Trophoblast cell (in vitro differentiated cells and primary cell): ENCODE measurements around the gene ERAP2.

Experiments
- DNase-seq, 2 donors: peaks; one replicate each; pipeline ENCODE4 v3.0.0-alpha.2; 2016
- H2AFZ ChIP-seq: 2 replicates; pipeline ENCODE4 v1.6.1; 2013; ENCODE audit warnings: low read length, moderate library complexity, mild to moderate bottlenecking; ENCODE audit not compliant: insufficient read depth, poor library complexity
- H2AK5ac ChIP-seq: 2 replicates; pipeline ENCODE4 v1.6.1; 2013; ENCODE audit warnings: mild to moderate bottlenecking, low read length
- H2BK120ac ChIP-seq: 2 replicates; pipeline ENCODE4 v1.6.1; 2013; ENCODE audit warnings: low read length, mild to moderate bottlenecking, moderate library complexity; ENCODE audit not compliant: insufficient read depth, poor library complexity
- H2BK12ac ChIP-seq: 2 replicates; pipeline ENCODE4 v1.6.1; 2013; ENCODE audit warnings: mild to moderate bottlenecking, low read length, moderate library complexity
- H2BK5ac ChIP-seq: 2 replicates; pipeline ENCODE4 v1.6.1; 2013; ENCODE audit warnings: low read length, low read depth, moderate library complexity, mild to moderate bottlenecking; ENCODE audit not compliant: poor library complexity
- H3K14ac ChIP-seq: 2 replicates; pipeline ENCODE4 v1.6.1; 2013; ENCODE audit warnings: mild to moderate bottlenecking, low read length
- H3K18ac ChIP-seq: 2 replicates; pipeline ENCODE4 v1.6.1; 2013; ENCODE audit warnings: mild to moderate bottlenecking, low read length
- H3K23ac ChIP-seq: 2 replicates; pipeline ENCODE4 v1.6.1; 2013; ENCODE audit warnings: low read length
- H3K27ac ChIP-seq: 2 replicates; pipeline ENCODE4 v1.5.1; 2013; ENCODE audit warnings: low read depth, mild to moderate bottlenecking, inconsistent platforms, low read length, moderate library complexity
- H3K27me3 ChIP-seq: 2 replicates; pipeline ENCODE4 v1.6.1; 2013; ENCODE audit warnings: inconsistent platforms, mild to moderate bottlenecking, low read length, moderate library complexity; ENCODE audit not compliant: insufficient read depth
- H3K36me3 ChIP-seq, 2 experiments: 1 replicate in 1 of 2; 2 replicates in 1 of 2; pipeline ENCODE4 v1.6.1; 2013; ENCODE audit warnings: low read length in 2 of 2, mild to moderate bottlenecking in 2 of 2, moderate library complexity in 1 of 2; ENCODE audit not compliant: insufficient read depth in 2 of 2, control insufficient read depth in 1 of 2
- H3K4ac ChIP-seq: 2 replicates; pipeline ENCODE4 v1.6.1; 2013; ENCODE audit warnings: low read depth, mild to moderate bottlenecking, low read length, moderate library complexity
- H3K4me1 ChIP-seq, 2 experiments: 1 replicate in 1 of 2; 2 replicates in 1 of 2; pipeline ENCODE4 v1.6.1; 2013; ENCODE audit warnings: low read length in 2 of 2, mild to moderate bottlenecking in 2 of 2, moderate library complexity in 1 of 2; ENCODE audit not compliant: insufficient read depth in 2 of 2, control insufficient read depth in 1 of 2
- H3K4me2 ChIP-seq: 2 replicates; pipeline ENCODE4 v1.6.1; 2013; ENCODE audit warnings: inconsistent platforms, mild to moderate bottlenecking, low read length, moderate library complexity
- H3K4me3 ChIP-seq: 2 replicates; pipeline ENCODE4 v1.5.1; 2013; ENCODE audit warnings: mild to moderate bottlenecking, low read depth, low read length, inconsistent platforms
- H3K79me1 ChIP-seq: one replicate; pipeline ENCODE4 v1.6.1; 2013; ENCODE audit warnings: low read length
- H3K79me2 ChIP-seq: 2 replicates; pipeline ENCODE4 v1.6.1; 2013; ENCODE audit warnings: low read length, mild to moderate bottlenecking; ENCODE audit not compliant: control insufficient read depth, insufficient read depth, poor library complexity
- H3K9ac ChIP-seq: 2 replicates; pipeline ENCODE4 v1.6.1; 2013; ENCODE audit warnings: mild to moderate bottlenecking, low read length
- H3K9me3 ChIP-seq: 2 replicates; pipeline ENCODE4 v1.6.1; 2013; ENCODE audit warnings: low read depth, mild to moderate bottlenecking, control low read depth, inconsistent platforms, low read length; ENCODE audit not compliant: insufficient read depth
- H4K12ac ChIP-seq: 2 replicates; pipeline ENCODE4 v1.6.1; 2013; ENCODE audit warnings: low read depth, mild to moderate bottlenecking, low read length, moderate library complexity
- H4K8ac ChIP-seq: 2 replicates; pipeline ENCODE4 v1.6.1; 2013; ENCODE audit warnings: low read depth, mild to moderate bottlenecking, low read length, moderate library complexity
- H4K91ac ChIP-seq: one replicate; pipeline ENCODE4 v1.6.1; 2013; ENCODE audit warnings: low read depth, mild to moderate bottlenecking, low read length, moderate library complexity
- WGBS: extraction: QIAGEN DNeasy Blood & Tissue Kit; methylation state at CpG from one replicate; pipeline ENCODE4 v1.1.7; 2013; ENCODE audit warnings: missing lambda C conversion rate; ENCODE audit not compliant: insufficient read length, insufficient coverage; ENCODE audit errors: extremely low coverage; 5-methylcytosine and 5-hydroxymethylcytosine counted together

Gene ERAP2

DNA sequence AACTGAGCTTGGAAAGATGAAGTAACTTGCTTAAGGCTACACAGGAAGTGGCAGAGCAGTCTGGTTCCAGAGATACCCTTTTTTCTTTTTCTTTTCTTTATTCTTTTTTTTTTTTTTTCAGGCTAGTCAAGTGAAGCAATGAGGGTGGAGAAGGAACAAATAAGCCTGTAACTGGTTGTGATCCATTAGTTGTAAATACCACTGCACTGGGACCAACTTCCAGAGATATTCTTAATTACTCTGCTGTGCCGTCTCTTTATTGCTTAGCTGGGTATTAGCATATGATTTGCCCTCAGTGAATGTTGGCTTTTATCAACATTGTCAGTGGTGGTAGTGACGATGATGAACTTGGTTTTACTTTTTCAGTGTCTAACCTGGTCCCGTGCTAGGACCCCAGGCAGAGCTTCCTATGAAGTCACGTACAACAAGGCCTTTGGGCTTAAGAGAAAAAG is 86.3 kb downstream of the ERAP2 start:
- H3K18ac ChIP-seq, result no peak overlapping the region
- H2BK120ac ChIP-seq, result no peak overlapping the region
- no peak overlapping the region for H2BK5ac ChIP-seq
- no peak overlapping the region for H4K8ac ChIP-seq
- peaks cover 0 to 8% of the 10 kb centered on the region in 2 experiments for H3K4me1 ChIP-seq
- no peak overlapping the region for H4K91ac ChIP-seq
- no peak overlapping the region for H3K4ac ChIP-seq
- no peak overlapping the region for H2BK12ac ChIP-seq
- H3K27me3 ChIP-seq, result no peaks in the 10 kb centered on the region
- no peak overlapping the region for H2AK5ac ChIP-seq
- no peak overlapping the region for H4K12ac ChIP-seq
- H3K23ac ChIP-seq, result no peak overlapping the region
- H3K27ac ChIP-seq, result no peak overlapping the region
- H3K79me1 ChIP-seq, result no peaks in the 10 kb centered on the region
- no peaks in the 10 kb centered on the region for H3K79me2 ChIP-seq
- H2AFZ ChIP-seq, result no peak overlapping the region
- no peak overlapping the region for H3K4me3 ChIP-seq
- DNase-seq, result no peak
- no peaks in the 10 kb centered on the region for H3K9me3 ChIP-seq
- no peak overlapping the region for H3K14ac ChIP-seq
- WGBS, result no CpG with 5 or more reads among the region's 4 CpGs
- no peak overlapping the region for H3K9ac ChIP-seq
- H3K36me3 ChIP-seq, result no peaks in the 10 kb centered on the region
- no peak overlapping the region for H3K4me2 ChIP-seq

DNA sequence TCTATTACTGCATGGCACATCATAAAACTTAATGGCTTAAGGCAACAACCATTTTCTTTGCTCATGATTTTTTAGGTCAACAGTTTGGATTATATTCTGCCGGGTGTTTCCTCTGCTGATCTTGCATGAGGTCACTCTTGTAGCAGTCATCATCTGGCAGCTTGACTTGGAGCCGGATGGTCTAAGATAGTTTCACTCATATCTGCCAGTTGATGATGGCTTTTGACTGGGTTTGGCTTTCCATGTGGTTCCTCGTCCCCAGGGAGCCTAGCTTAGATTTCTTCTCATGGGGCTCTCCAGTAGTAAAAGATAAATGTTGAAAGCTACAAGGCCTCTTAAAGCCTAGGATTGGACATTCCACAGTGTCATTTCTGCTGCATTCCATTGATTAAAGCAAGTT is 87.0 kb downstream of the ERAP2 start:
- Histone ChIP-seq H2BK5ac (no peak overlapping the region), H3K27ac (no peak overlapping the region), H3K4me1 (peaks cover 0 to 8% of the 10 kb centered on the region in 2 experiments), H3K79me2 (no peaks in the 10 kb centered on the region), H2BK12ac (no peak overlapping the region), H3K27me3 (no peaks in the 10 kb centered on the region), H3K18ac (no peak overlapping the region), H2BK120ac (no peak overlapping the region), H3K79me1 (no peaks in the 10 kb centered on the region), H3K9ac (no peak overlapping the region), H4K8ac (no peak overlapping the region), H3K4me2 (no peak overlapping the region), H3K23ac (no peak overlapping the region), H3K4me3 (no peak overlapping the region), H4K12ac (no peak overlapping the region), H3K9me3 (no peaks in the 10 kb centered on the region), H4K91ac (no peak overlapping the region), H2AK5ac (no peak overlapping the region), H3K4ac (no peak overlapping the region), H3K14ac (no peak overlapping the region), H2AFZ (no peak overlapping the region), H3K36me3 (no peaks in the 10 kb centered on the region)
- WGBS, result no CpG with 5 or more reads among the region's 3 CpGs
- no peak for DNase-seq

GRCh38 chr5:96966801-96967200 is 90.5 kb downstream of the ERAP2 start:
- no peak overlapping the region for H3K4ac ChIP-seq
- no peak overlapping the region for H3K18ac ChIP-seq
- H3K36me3 ChIP-seq, result no peaks in the 10 kb centered on the region
- H2BK5ac ChIP-seq, result no peak overlapping the region
- no peak overlapping the region for H3K14ac ChIP-seq
- H2BK12ac ChIP-seq, result no peak overlapping the region
- peaks cover 0 to 10% of the 10 kb centered on the region in 2 experiments for H3K4me1 ChIP-seq
- no peak overlapping the region for H4K12ac ChIP-seq
- H4K91ac ChIP-seq, result no peak overlapping the region
- WGBS, result no CpG with 5 or more reads among the region's 4 CpGs
- no peaks in the 10 kb centered on the region for H3K27me3 ChIP-seq
- peak; percentile 41 to 92 for DNase-seq
- no peak overlapping the region for H4K8ac ChIP-seq
- peaks cover 2% of the 10 kb centered on the region for H3K79me1 ChIP-seq
- no peaks in the 10 kb centered on the region for H3K9me3 ChIP-seq
- no peak overlapping the region for H3K4me2 ChIP-seq
- H3K9ac ChIP-seq, result no peak overlapping the region
- H2BK120ac ChIP-seq, result no peak overlapping the region
- H3K23ac ChIP-seq, result no peak overlapping the region
- no peak overlapping the region for H2AFZ ChIP-seq
- H3K27ac ChIP-seq, result no peak overlapping the region
- no peaks in the 10 kb centered on the region for H3K79me2 ChIP-seq
- no peak overlapping the region for H2AK5ac ChIP-seq
- no peak overlapping the region for H3K4me3 ChIP-seq

DNA sequence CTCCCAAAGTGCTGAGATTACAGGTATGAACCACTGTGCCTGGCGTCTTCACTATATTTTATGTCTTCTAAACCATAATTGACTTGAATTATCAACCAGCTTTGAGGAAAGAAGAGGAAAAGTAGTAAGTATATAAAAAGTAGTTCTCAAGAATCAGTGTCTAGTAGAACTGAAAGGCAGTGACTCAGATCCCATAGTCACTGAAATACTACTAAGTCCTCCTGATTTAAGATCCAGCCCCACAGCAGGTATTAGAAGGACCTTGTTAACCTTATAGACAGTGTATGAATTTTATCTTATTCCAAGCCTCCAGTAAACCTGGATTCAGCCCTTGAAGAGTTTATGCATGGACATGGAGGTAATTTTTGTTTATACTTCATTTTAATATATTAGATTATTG is 91.1 kb downstream of the ERAP2 start:
- Histone ChIP-seq H3K4ac (no peak overlapping the region), H3K18ac (no peak overlapping the region), H2AK5ac (no peak overlapping the region), H4K8ac (no peak overlapping the region), H3K4me1 (peaks cover 0 to 8% of the 10 kb centered on the region in 2 experiments), H3K23ac (no peak overlapping the region), H2BK120ac (no peak overlapping the region), H2AFZ (no peak overlapping the region), H2BK12ac (no peak overlapping the region), H3K27ac (no peak overlapping the region), H4K91ac (no peak overlapping the region), H2BK5ac (no peak overlapping the region), H3K79me2 (no peaks in the 10 kb centered on the region), H3K9ac (no peak overlapping the region), H4K12ac (no peak overlapping the region), H3K79me1 (peaks cover 2% of the 10 kb centered on the region), H3K36me3 (no peaks in the 10 kb centered on the region), H3K9me3 (no peaks in the 10 kb centered on the region), H3K4me2 (no peak overlapping the region), H3K4me3 (no peak overlapping the region), H3K27me3 (no peaks in the 10 kb centered on the region), H3K14ac (no peak overlapping the region)
- no CpG with 5 or more reads among the region's 1 CpG for WGBS
- DNase-seq, result peak in 1 of 2 donors; percentile 13
